Left lung (tissue), 10 donors: ENCODE measurements around the gene TTL. TPM values are rescaled to one million over a fixed set of nuclear protein-coding genes. Genes with fewer than 3 reads are reported as not detected.
A peak's percentile ranks its signal among the peaks of the same experiment; 100 is the strongest.

Experiments
- ATAC-seq: fragments of 200-7000 bp; cut with Tn5 transposase; one replicate; pipeline ENCODE4 v1.9.1; 2020; ENCODE audit warnings: moderate library complexity
- DNase-seq, 4 donors: peaks; one replicate each; pipeline ENCODE4 v3.0.0-alpha.2; 2013 to 2020
- H3K27ac ChIP-seq, 2 donors: fragments of 200-600 bp; sonication (generic) in 1 of 2; one replicate each; pipeline versions ENCODE4 v1.5.0 to v1.8.0; 2020 to 2021
- H3K27me3 ChIP-seq, 2 donors: fragments of 200-600 bp; sonication (generic) in 1 of 2; one replicate each; pipeline versions ENCODE4 v1.5.0 to v1.8.0; 2020 to 2021
- H3K36me3 ChIP-seq, 2 donors: fragments of 200-600 bp; sonication (generic) in 1 of 2; one replicate each; pipeline versions ENCODE4 v1.5.0 to v1.8.0; 2020 to 2021
- H3K4me1 ChIP-seq, 2 donors: fragments of 200-600 bp; one replicate each; pipeline ENCODE4 v1.8.0; 2021
- H3K4me3 ChIP-seq, 2 donors: fragments of 200-600 bp; sonication (generic) in 1 of 2; one replicate each; pipeline versions ENCODE4 v1.5.0 to v1.8.0; 2020 to 2021; ENCODE audit warnings: mild to moderate bottlenecking in 1 of 2
- H3K9me3 ChIP-seq, 2 donors: fragments of 200-600 bp; sonication (generic) in 1 of 2; one replicate each; pipeline versions ENCODE4 v1.5.0 to v1.8.0; 2020 to 2021
- CTCF ChIP-seq, 2 donors: fragments of 200-600 bp; sonication (generic) in 1 of 2; IDR thresholded peaks; one replicate each; pipeline versions ENCODE4 v1.5.0 to v1.8.0; 2021; ENCODE audit warnings: antibody characterized with exemption in 2 of 2
- intact Hi-C, 2 donors: fragments of 100-400 bp; cut with DNase I; formaldehyde crosslinking; loops; one replicate each; pipeline versions ENCODE4 v1.11.2 to v1.14.2; 2022
- polyA plus RNA-seq, 6 donors: library from polyadenylated mRNA; unstranded; fragments of 120-200 nt; gene quantifications; one replicate each; pipeline ENCODE4 v1.2.1, GENCODE V29; 2013; ENCODE audit not compliant: insufficient read length in 6 of 6
- total RNA-seq, 2 donors: library from RNA; stranded (reverse); fragmentation: NEBNext Ultra II Directional; extraction: Animal tissue kit (Norgen Biotek cat#: 25700); gene quantifications; one replicate each; pipeline ENCODE4 v1.2.1, GENCODE V29; 2021
- donor health status: DM: no; HTN: yes; CAD: no.
- donor health status: DM: no; HTN: no; CAD: no.

TTL gene
- total and polyA plus RNA-seq, 8 donors: 40.1 to 62.3 (median 52.7) TPM

- intact Hi-C loops: no loop called here
- H3K36me3 ChIP-seq: peaks cover under 1 to 26% of the 10 kb centered on the region in 2 donors
- H3K4me1 ChIP-seq: peaks cover 0 to 15% of the 10 kb centered on the region in 2 donors
- no peak for ATAC-seq
- no peak for TF ChIP-seq CTCF (IDR thresholded peaks at IDR 0.05)
- H3K27me3 ChIP-seq: no peaks in the 10 kb centered on the region
- no peak overlapping the region for H3K4me3 ChIP-seq
- no peak for DNase-seq
- H3K9me3 ChIP-seq: no peaks in the 10 kb centered on the region
- H3K27ac ChIP-seq: no peak overlapping the region
These were observed 97.3 kb downstream of the TTL start for GRCh38 chr2:112579241-112579640.

GRCh38 chr2:112580084-112580483, 98.1 kb downstream of the TTL start:
- Histone ChIP-seq H3K27me3 (no peaks in the 10 kb centered on the region), H3K4me3 (no peak overlapping the region), H3K4me1 (peaks cover under 1 to 18% of the 10 kb centered on the region in 2 donors), H3K36me3 (peaks cover 0 to 17% of the 10 kb centered on the region in 2 donors), H3K9me3 (no peaks in the 10 kb centered on the region), H3K27ac (no peak overlapping the region)
- no peak for ATAC-seq
- TF ChIP-seq CTCF (IDR thresholded peaks at IDR 0.05): no peak
- DNase-seq: no peak
- intact Hi-C loops: no loop called here

- H3K27ac ChIP-seq: no peak overlapping the region
- peaks cover 0 to 7% of the 10 kb centered on the region in 2 donors for H3K36me3 ChIP-seq
- no peaks in the 10 kb centered on the region for H3K27me3 ChIP-seq
- TF ChIP-seq CTCF (IDR thresholded peaks at IDR 0.05): peak; percentile 41 to 44
- DNase-seq: peak in 1 of 4 donors; percentile 69
- H3K4me1 ChIP-seq: peaks cover 4 to 28% of the 10 kb centered on the region in 2 donors
- H3K9me3 ChIP-seq: no peaks in the 10 kb centered on the region
- ATAC-seq: peak; percentile 36
- intact Hi-C loops: no loop called here
- no peak overlapping the region for H3K4me3 ChIP-seq
These were observed 100.4 kb downstream of the TTL start for GRCh38 chr2:112582314-112582746.

- H3K27me3 ChIP-seq: no peaks in the 10 kb centered on the region
- H3K9me3 ChIP-seq: no peaks in the 10 kb centered on the region
- ATAC-seq (peak; percentile 1), DNase-seq (peak in 2 of 4 donors; percentile 16 to 74)
- peaks cover 0 to 16% of the 10 kb centered on the region in 2 donors for H3K36me3 ChIP-seq
- peak overlapping the region; percentile 49 to 63 for H3K4me3 ChIP-seq
- peaks cover 4 to 38% of the 10 kb centered on the region in 2 donors for H3K4me1 ChIP-seq
- peak overlapping the region; percentile 96 to 100 for H3K27ac ChIP-seq
- intact Hi-C loops: no loop called here
- TF ChIP-seq CTCF (IDR thresholded peaks at IDR 0.05): no peak
These were observed 101.7 kb downstream of the TTL start for GRCh38 chr2:112583497-112584133.

GRCh38 chr2:112584134-112584890, 102.4 kb downstream of the TTL start, which contains the start of gene CHCHD5:
Gene CHCHD5, plus strand, starts transcription at chr2:112584609. Its CDS starts 39 bp downstream, at chr2:112584648.
- DNase-seq (peak; percentile 90 to 96 (median 95)), ATAC-seq (peak; percentile 91)
- Histone ChIP-seq H3K4me3 (peak within 1 kb of the TSS; percentile 49 to 63), H3K36me3 (peaks cover 0 to 22% of the 10 kb centered on the region in 2 donors), H3K9me3 (no peaks in the 10 kb centered on the region), H3K4me1 (peaks cover 4 to 40% of the 10 kb centered on the region in 2 donors), H3K27me3 (no peaks in the 10 kb centered on the region), H3K27ac (peak within 1 kb of the TSS; percentile 96 to 100)
- peak in 1 of 2 donors; percentile 18 for TF ChIP-seq CTCF (IDR thresholded peaks at IDR 0.05)
- intact Hi-C loops: no loop called here
